ENCODE data around the gene EDDM3A.
"Not testable (repeated sequence)": the region's sequence is repeated elsewhere in the genome, so short reads cannot be mapped to it uniquely, and the experiment has no call there.

EDDM3A gene

GRCh38 chr14:20745571-20746358 lies at the start of gene EDDM3A:
Gene EDDM3A, plus strand, starts transcription at chr14:20745887. Its CDS starts 1,694 bp downstream, at chr14:20747581.
- no peak for DNase-seq (ENCODE audit: low read depth, low spot score)

- DNase-seq (ENCODE audit: low read depth, low spot score), result no peak
Measured at GRCh38 chr14:20696764-20697163, 48.9 kb upstream of the EDDM3A start.

GRCh38 chr14:20697273-20698017 lies 48.2 kb upstream of the EDDM3A start:
- DNase-seq (ENCODE audit: low read depth, low spot score), result peak; percentile 11

GRCh38 chr14:20698018-20698329 lies 47.7 kb upstream of the EDDM3A start:
- DNase-seq (ENCODE audit: low read depth, low spot score), result no peak

GRCh38 chr14:20698934-20699333 lies 46.8 kb upstream of the EDDM3A start:
- no peak for DNase-seq (ENCODE audit: low read depth, low spot score)

- no peak for DNase-seq (ENCODE audit: low read depth, low spot score)
Measured at GRCh38 chr14:20699931-20700330, 45.8 kb upstream of the EDDM3A start.

GRCh38 chr14:20700965-20701364 lies 44.7 kb upstream of the EDDM3A start:
- not testable (repeated sequence) for DNase-seq (ENCODE audit: low read depth, low spot score)

- no peak for DNase-seq (ENCODE audit: low read depth, low spot score)
Measured at GRCh38 chr14:20706657-20707355, 38.9 kb upstream of the EDDM3A start.

- no peak for DNase-seq (ENCODE audit: low read depth, low spot score)
Measured at GRCh38 chr14:20707622-20708021, 38.1 kb upstream of the EDDM3A start.

- no peak for DNase-seq (ENCODE audit: low read depth, low spot score)
Measured at GRCh38 chr14:20711261-20711660, 34.4 kb upstream of the EDDM3A start.

- DNase-seq (ENCODE audit: low read depth, low spot score), result no peak
Measured at GRCh38 chr14:20711685-20712084, 34.0 kb upstream of the EDDM3A start.

GRCh38 chr14:20712904-20713303 lies 32.8 kb upstream of the EDDM3A start:
- no peak for DNase-seq (ENCODE audit: low read depth, low spot score)

- no peak for DNase-seq (ENCODE audit: low read depth, low spot score)
Measured at GRCh38 chr14:20714593-20715250, 31.0 kb upstream of the EDDM3A start.

GRCh38 chr14:20719777-20720176 lies 25.9 kb upstream of the EDDM3A start:
- DNase-seq (ENCODE audit: low read depth, low spot score), result no peak

GRCh38 chr14:20720741-20721140 lies 24.9 kb upstream of the EDDM3A start:
- DNase-seq (ENCODE audit: low read depth, low spot score), result no peak

GRCh38 chr14:20722016-20722415 lies 23.7 kb upstream of the EDDM3A start:
- no peak for DNase-seq (ENCODE audit: low read depth, low spot score)

- DNase-seq (ENCODE audit: low read depth, low spot score), result no peak
Measured at GRCh38 chr14:20723488-20723887, 22.2 kb upstream of the EDDM3A start.

- DNase-seq (ENCODE audit: low read depth, low spot score), result not testable (repeated sequence)
Measured at GRCh38 chr14:20726121-20726520, 19.6 kb upstream of the EDDM3A start.

GRCh38 chr14:20726531-20726930 lies 19.2 kb upstream of the EDDM3A start:
- DNase-seq (ENCODE audit: low read depth, low spot score), result no peak

- DNase-seq (ENCODE audit: low read depth, low spot score), result no peak
Measured at GRCh38 chr14:20730891-20731290, 14.8 kb upstream of the EDDM3A start.

GRCh38 chr14:20732477-20732876 lies 13.2 kb upstream of the EDDM3A start:
- no peak for DNase-seq (ENCODE audit: low read depth, low spot score)
